ENCODE measurements around the gene CHST7. TPM values are rescaled to one million over a fixed set of nuclear protein-coding genes. Genes with fewer than 3 reads are reported as not detected.

CHST7 gene
- total RNA-seq, 2 donors from 2014 or later = 8.8 to 28.9 TPM

GRCh38 chrX:46545111-46546005 is 28.2 kb upstream of the CHST7 start, which contains the start of gene ZNF674:
Gene ZNF674, minus strand, starts transcription at chrX:46545421. Its CDS starts 3,334 bp downstream, at chrX:46542087.
- H3K27ac ChIP-seq = peak within 1 kb of the TSS; percentile 72 to 77
- peak within 1 kb of the TSS; percentile 59 to 62 for H3K4me3 ChIP-seq
- no peaks in the 10 kb centered on the region for H3K27me3 ChIP-seq (replicated peaks; ENCODE audit: insufficient read depth)
- H3K9me3 ChIP-seq = no peaks in the 10 kb centered on the region
- H3K36me3 ChIP-seq = no peaks in the 10 kb centered on the region
- DNase-seq (ENCODE audit: low spot score) = peak; percentile 86
- intact Hi-C loops (cut with DNase I) = no loop called here
- peak; percentile 61 for TF ChIP-seq POLR2A (IDR thresholded peaks at IDR 0.05)
- TF ChIP-seq POLR2AphosphoS5 (IDR thresholded peaks at IDR 0.05) = peak; percentile 95
- TF ChIP-seq CTCF (IDR thresholded peaks at IDR 0.05) = peak in 3 of 4 experiments; percentile 30 to 61 (median 50)
- H3K4me1 ChIP-seq (replicated peaks) = no peaks in the 10 kb centered on the region
- 0% methylated on average over 29 of the region's 57 CpGs for WGBS

- TF ChIP-seq POLR2A (IDR thresholded peaks at IDR 0.05) = no peak
- TF ChIP-seq POLR2AphosphoS5 (IDR thresholded peaks at IDR 0.05) = no peak
- no peak for TF ChIP-seq CTCF (IDR thresholded peaks at IDR 0.05)
- no peak for DNase-seq (ENCODE audit: low spot score)
- WGBS = 96% methylated on average over 6 of the region's 6 CpGs
- H3K27ac ChIP-seq = no peak overlapping the region
- no peaks in the 10 kb centered on the region for H3K36me3 ChIP-seq
- intact Hi-C loops (cut with DNase I) = no loop called here
- no peak overlapping the region for H3K4me3 ChIP-seq
- H3K9me3 ChIP-seq = no peaks in the 10 kb centered on the region
- no peaks in the 10 kb centered on the region for H3K4me1 ChIP-seq (replicated peaks)
- H3K27me3 ChIP-seq (replicated peaks; ENCODE audit: insufficient read depth) = no peaks in the 10 kb centered on the region
Observed at GRCh38 chrX:46547857-46548256, 25.7 kb upstream of the CHST7 start.

- H3K4me3 ChIP-seq = no peak overlapping the region
- H3K27me3 ChIP-seq (replicated peaks; ENCODE audit: insufficient read depth) = no peaks in the 10 kb centered on the region
- no peak for DNase-seq (ENCODE audit: low spot score)
- H3K9me3 ChIP-seq = no peaks in the 10 kb centered on the region
- H3K4me1 ChIP-seq (replicated peaks) = no peaks in the 10 kb centered on the region
- intact Hi-C loops (cut with DNase I) = no loop called here
- no peak overlapping the region for H3K27ac ChIP-seq
- 88% methylated on average over 1 of the region's 1 CpG for WGBS
- no peaks in the 10 kb centered on the region for H3K36me3 ChIP-seq
- TF ChIP-seq POLR2A (IDR thresholded peaks at IDR 0.05) (no peak), CTCF (IDR thresholded peaks at IDR 0.05) (no peak), POLR2AphosphoS5 (IDR thresholded peaks at IDR 0.05) (no peak)
Observed at GRCh38 chrX:46549914-46550313, 23.7 kb upstream of the CHST7 start.

GRCh38 chrX:46551494-46552128 is 22.0 kb upstream of the CHST7 start:
- H3K27me3 ChIP-seq (replicated peaks; ENCODE audit: insufficient read depth) = no peaks in the 10 kb centered on the region
- no peak overlapping the region for H3K4me3 ChIP-seq
- no peaks in the 10 kb centered on the region for H3K36me3 ChIP-seq
- no peaks in the 10 kb centered on the region for H3K4me1 ChIP-seq (replicated peaks)
- no peak overlapping the region for H3K27ac ChIP-seq
- intact Hi-C loops (cut with DNase I) = no loop called here
- 67% methylated on average over 8 of the region's 8 CpGs for WGBS
- TF ChIP-seq POLR2AphosphoS5 (IDR thresholded peaks at IDR 0.05) = no peak
- no peak for TF ChIP-seq POLR2A (IDR thresholded peaks at IDR 0.05)
- no peak for TF ChIP-seq CTCF (IDR thresholded peaks at IDR 0.05)
- DNase-seq (ENCODE audit: low spot score) = no peak
- no peaks in the 10 kb centered on the region for H3K9me3 ChIP-seq

Measured in prostate gland (tissue), 2 donors.